Raji (cell line): Measurements from ENCODE around the gene FJX1.

Experiments used
- POLR2A ChIP-seq: IDR thresholded peaks from 2 replicates; pipeline ENCODE4 v1.6.1; 2011; ENCODE audit warnings: low read depth, low read length, control low read depth; ENCODE audit not compliant: insufficient read depth

FJX1 gene

GRCh38 chr11:35618497-35619115, 346 bp downstream of the FJX1 start:
- no peak for TF ChIP-seq POLR2A

DNA sequence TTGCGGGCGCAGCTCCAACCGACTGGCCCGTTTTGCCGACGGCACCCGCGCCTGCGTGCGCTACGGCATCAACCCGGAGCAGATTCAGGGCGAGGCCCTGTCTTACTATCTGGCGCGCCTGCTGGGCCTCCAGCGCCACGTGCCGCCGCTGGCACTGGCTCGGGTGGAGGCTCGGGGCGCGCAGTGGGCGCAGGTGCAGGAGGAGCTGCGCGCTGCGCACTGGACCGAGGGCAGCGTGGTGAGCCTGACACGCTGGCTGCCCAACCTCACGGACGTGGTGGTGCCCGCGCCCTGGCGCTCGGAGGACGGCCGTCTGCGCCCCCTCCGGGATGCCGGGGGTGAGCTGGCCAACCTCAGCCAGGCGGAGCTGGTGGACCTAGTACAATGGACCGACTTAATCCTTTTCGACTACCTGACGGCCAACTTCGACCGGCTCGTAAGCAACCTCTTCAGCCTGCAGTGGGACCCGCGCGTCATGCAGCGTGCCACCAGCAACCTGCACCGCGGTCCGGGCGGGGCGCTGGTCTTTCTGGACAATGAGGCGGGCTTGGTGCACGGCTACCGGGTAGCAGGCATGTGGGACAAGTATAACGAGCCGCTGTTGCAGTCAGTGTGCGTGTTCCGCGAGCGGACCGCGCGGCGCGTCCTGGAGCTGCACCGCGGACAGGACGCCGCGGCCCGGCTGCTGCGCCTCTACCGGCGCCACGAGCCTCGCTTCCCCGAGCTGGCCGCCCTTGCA, 1.0 kb downstream of the FJX1 start:
- TF ChIP-seq POLR2A = no peak

GRCh38 chr11:35619855-35620640, 1.8 kb downstream of the FJX1 start:
- no peak for TF ChIP-seq POLR2A

GRCh38 chr11:35620795-35621194, 2.5 kb downstream of the FJX1 start:
- no peak for TF ChIP-seq POLR2A

DNA sequence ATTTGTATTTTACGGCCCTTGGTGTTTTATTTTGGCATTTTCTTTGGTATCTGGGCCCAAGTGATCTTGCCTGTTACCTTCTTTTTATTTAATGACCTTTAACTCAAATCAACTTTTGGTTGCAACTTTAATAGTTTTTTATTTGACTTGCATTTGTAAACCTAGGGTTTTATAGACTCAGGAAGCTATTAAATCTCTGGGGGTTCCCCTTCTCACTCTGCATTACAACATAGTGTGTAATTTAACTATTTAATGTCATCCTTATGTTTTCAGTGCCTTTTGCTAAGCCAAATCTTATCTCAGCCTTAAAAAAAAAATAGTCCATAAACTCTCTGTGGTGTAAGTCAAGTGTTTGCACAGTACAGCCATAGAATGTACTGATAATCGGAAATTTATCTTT, 3.4 kb downstream of the FJX1 start:
- no peak for TF ChIP-seq POLR2A

GRCh38 chr11:35622070-35622469, 3.8 kb downstream of the FJX1 start:
- no peak for TF ChIP-seq POLR2A

GRCh38 chr11:35623621-35624168, 5.4 kb downstream of the FJX1 start:
- no peak for TF ChIP-seq POLR2A

- TF ChIP-seq POLR2A = no peak
Observed at GRCh38 chr11:35624316-35624715, 6.1 kb downstream of the FJX1 start.

- no peak for TF ChIP-seq POLR2A
Observed at GRCh38 chr11:35624781-35625180, 6.5 kb downstream of the FJX1 start.

- TF ChIP-seq POLR2A = no peak
Observed at GRCh38 chr11:35626501-35626900, 8.2 kb downstream of the FJX1 start.

- no peak for TF ChIP-seq POLR2A
Observed at GRCh38 chr11:35629511-35629910, 11.3 kb downstream of the FJX1 start.

DNA sequence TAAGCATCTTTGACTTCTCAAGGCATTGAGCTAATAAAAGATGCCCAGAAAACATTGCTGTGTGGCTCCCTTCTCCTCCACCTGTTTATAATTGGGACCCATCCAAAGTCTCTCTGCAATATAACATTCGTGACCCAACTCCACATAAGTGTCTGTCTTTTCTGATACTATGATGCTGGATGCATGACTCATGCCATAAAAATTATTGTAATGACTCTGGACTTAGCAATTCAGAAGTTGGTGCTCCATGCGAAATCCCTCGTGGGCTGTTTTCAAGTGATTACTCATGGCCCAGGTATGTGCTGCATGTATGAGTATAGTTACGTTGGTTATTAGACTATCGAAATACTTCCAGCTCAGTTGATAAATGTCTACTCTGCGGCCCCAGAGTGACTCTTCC, 11.7 kb downstream of the FJX1 start:
- TF ChIP-seq POLR2A = no peak

DNA sequence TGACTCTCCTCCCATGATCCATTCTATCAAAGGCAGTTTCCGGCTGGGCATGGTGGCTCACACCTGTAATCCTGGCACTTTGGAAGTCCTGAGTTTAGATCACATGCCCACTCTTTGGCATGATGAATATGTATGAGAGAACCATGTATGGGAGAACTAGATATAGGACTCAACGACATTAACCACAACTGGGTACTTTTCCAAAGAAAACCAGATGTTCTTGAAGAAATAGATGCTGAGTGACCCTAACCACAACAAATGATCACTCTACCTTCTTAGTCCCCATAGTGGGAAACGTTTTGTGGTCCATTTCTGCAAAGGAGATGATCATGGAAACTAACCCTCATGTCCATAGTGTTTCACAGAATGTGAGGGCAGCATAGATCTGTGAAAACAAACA, 13.6 kb downstream of the FJX1 start:
- no peak for TF ChIP-seq POLR2A

GRCh38 chr11:35632301-35632700, 14.0 kb downstream of the FJX1 start:
- TF ChIP-seq POLR2A = no peak

GRCh38 chr11:35633827-35634423, 15.7 kb downstream of the FJX1 start:
- TF ChIP-seq POLR2A = no peak

DNA sequence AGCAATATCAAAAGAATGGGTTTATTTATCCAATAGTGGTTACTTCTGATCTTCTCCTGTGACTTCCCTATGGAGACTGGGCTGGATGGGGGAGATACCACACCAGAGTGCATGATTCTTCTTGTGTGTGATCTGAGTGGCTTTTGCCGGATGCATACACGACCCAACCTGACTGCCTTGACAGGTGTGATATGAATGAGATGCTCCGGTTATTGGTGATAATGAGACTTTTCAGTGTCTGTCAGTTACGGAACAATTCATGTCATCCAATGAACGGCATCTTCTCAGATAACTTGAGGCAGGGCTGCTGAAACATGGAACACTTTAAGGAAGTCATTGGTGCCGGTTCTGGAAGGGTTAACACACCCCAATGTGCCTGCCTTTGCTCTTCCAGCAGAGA, 17.7 kb downstream of the FJX1 start:
- TF ChIP-seq POLR2A = no peak

GRCh38 chr11:35639591-35640179, 21.4 kb downstream of the FJX1 start:
- TF ChIP-seq POLR2A = no peak
